ENCODE measurements around the gene SZT2. TPM values are rescaled to one million over a fixed set of nuclear protein-coding genes. Genes with fewer than 3 reads are reported as not detected.

The SZT2 gene
- total RNA-seq, 1 experiment from 2014 or later: 29.0 TPM

DNA sequence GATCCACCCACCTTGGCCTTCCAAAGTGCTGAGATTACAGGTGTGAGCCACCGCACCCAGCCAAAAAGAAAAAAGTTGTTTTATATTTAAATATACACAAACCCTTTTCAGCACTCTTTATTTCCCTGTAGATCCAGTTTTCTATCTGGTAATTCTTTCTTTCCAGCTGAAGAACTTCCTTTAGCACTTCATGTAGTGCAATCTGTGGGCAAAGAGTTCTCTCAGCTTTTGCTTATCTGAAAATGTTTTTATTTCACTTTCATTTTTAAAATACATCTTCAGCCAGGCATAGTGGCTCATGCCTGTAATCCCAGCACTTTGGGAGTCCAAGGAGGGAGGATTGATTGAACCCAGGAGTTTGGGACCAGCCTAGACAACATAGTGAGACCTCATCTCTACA is 92.5 kb downstream of the SZT2 start:
- BruUV-seq (replicated peaks): no TSS peak
- H3K4me3 Mint-ChIP-seq (ENCODE audit: unreplicated experiment): no peak overlapping the region

DNA sequence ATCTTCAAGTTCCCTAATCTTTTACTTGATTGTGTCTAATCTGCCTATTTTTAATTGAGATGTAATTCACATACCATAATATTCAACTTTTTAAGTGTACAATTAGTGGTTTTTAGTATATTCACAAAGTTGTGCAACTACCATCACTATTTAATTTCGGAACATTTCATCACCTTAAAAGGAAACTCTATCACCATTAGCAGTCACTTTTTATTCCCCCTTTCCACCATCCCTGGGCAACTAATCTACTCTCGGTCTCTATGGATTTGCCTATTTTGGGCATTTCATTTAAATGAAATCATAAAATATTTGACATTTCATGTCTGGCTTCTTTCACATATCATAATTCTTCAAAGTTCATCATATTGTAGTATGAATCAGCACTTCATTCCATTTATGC is 94.7 kb downstream of the SZT2 start:
- intact Hi-C loops (cut with micrococcal nuclease; ENCODE audit: unreplicated experiment): no loop called here
- TF ChIP-seq, protein P1, sequence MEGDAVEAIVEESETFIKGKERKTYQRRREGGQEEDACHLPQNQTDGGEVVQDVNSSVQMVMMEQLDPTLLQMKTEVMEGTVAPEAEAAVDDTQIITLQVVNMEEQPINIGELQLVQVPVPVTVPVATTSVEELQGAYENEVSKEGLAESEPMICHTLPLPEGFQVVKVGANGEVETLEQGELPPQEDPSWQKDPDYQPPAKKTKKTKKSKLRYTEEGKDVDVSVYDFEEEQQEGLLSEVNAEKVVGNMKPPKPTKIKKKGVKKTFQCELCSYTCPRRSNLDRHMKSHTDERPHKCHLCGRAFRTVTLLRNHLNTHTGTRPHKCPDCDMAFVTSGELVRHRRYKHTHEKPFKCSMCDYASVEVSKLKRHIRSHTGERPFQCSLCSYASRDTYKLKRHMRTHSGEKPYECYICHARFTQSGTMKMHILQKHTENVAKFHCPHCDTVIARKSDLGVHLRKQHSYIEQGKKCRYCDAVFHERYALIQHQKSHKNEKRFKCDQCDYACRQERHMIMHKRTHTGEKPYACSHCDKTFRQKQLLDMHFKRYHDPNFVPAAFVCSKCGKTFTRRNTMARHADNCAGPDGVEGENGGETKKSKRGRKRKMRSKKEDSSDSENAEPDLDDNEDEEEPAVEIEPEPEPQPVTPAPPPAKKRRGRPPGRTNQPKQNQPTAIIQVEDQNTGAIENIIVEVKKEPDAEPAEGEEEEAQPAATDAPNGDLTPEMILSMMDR (IDR thresholded peaks at IDR 0.05; ENCODE audit: insufficient read depth in 1 of 2, low read depth in 1 of 2, low read length in 1 of 2, severe bottlenecking in 1 of 2, unreplicated experiment in 1 of 2): no peak
- Mint-ChIP-seq H3K36me3 (ENCODE audit: insufficient read depth, unreplicated experiment) (peaks cover 3% of the 10 kb centered on the region), H3K27me3 (ENCODE audit: insufficient read depth, unreplicated experiment) (no peaks in the 10 kb centered on the region), H3K27ac (ENCODE audit: unreplicated experiment) (no peak overlapping the region), H3K4me3 (ENCODE audit: unreplicated experiment) (no peak overlapping the region), H3K4me1 (ENCODE audit: low read depth, unreplicated experiment) (no peaks in the 10 kb centered on the region), H3K9me3 (ENCODE audit: unreplicated experiment) (peaks cover 22% of the 10 kb centered on the region)
- no peak overlapping the region for H3K4me3 ChIP-seq (ENCODE audit: low read depth, low read length)
- ChIA-PET POLR2A (no interaction called here), CTCF (no interaction called here)
- DNase-seq: no peak
- BruUV-seq (replicated peaks): no TSS peak
- H3K36me3 ChIP-seq (ENCODE audit: control insufficient read depth, insufficient read depth, low read length): no peaks in the 10 kb centered on the region
- H3K27me3 ChIP-seq (replicated peaks; ENCODE audit: control insufficient read depth, insufficient read depth, low read length): no peaks in the 10 kb centered on the region
- peaks cover 5% of the 10 kb centered on the region for H3K9me3 ChIP-seq
- H3K4me1 ChIP-seq: no peaks in the 10 kb centered on the region

More for the DNA sequence above, 92.5 kb downstream of the SZT2 start:
- intact Hi-C loops (cut with micrococcal nuclease; ENCODE audit: unreplicated experiment): no loop called here
- TF ChIP-seq, protein P1 (IDR thresholded peaks at IDR 0.05; ENCODE audit: insufficient read depth in 1 of 2, low read depth in 1 of 2, low read length in 1 of 2, severe bottlenecking in 1 of 2, unreplicated experiment in 1 of 2): no peak
- H3K27ac Mint-ChIP-seq (ENCODE audit: unreplicated experiment): no peak overlapping the region
- no peak for DNase-seq
- Histone ChIP-seq H3K9me3 (no peaks in the 10 kb centered on the region), H3K36me3 (ENCODE audit: control insufficient read depth, insufficient read depth, low read length) (no peaks in the 10 kb centered on the region), H3K4me1 (peaks cover 2% of the 10 kb centered on the region; the same call in 1 of the 2 replicates), H3K27me3 (replicated peaks; ENCODE audit: control insufficient read depth, insufficient read depth, low read length) (no peaks in the 10 kb centered on the region), H3K4me3 (ENCODE audit: low read depth, low read length) (no peak overlapping the region)
- H3K36me3 Mint-ChIP-seq (ENCODE audit: insufficient read depth, unreplicated experiment): peaks cover 9% of the 10 kb centered on the region
- no peaks in the 10 kb centered on the region for H3K4me1 Mint-ChIP-seq (ENCODE audit: low read depth, unreplicated experiment)
- H3K9me3 Mint-ChIP-seq (ENCODE audit: unreplicated experiment): peaks cover 20% of the 10 kb centered on the region
- POLR2A ChIA-PET: no interaction called here
- H3K27me3 Mint-ChIP-seq (ENCODE audit: insufficient read depth, unreplicated experiment): no peaks in the 10 kb centered on the region
- CTCF ChIA-PET: no interaction called here

DNA sequence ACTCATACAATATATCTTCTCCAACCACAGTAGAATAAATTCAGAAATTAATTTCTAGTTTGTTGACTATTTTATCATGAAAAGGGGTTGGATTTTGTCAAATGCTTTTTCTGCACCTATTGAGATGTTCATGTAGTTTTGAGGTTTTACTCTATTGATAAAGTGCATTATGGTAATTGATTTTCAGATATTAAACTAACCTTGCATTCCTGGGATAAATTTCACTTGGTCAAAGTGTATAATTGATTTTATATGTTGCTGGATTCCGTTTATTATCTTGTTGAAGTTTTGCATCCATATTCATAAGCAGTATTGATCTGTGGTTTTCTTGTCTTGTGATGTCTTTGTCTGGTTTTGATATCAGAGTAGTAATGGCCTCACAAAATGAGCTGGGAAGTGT is 98.5 kb downstream of the SZT2 start:
- Mint-ChIP-seq H3K4me1 (ENCODE audit: low read depth, unreplicated experiment) (no peaks in the 10 kb centered on the region), H3K36me3 (ENCODE audit: insufficient read depth, unreplicated experiment) (no peaks in the 10 kb centered on the region), H3K4me3 (ENCODE audit: unreplicated experiment) (no peak overlapping the region), H3K9me3 (ENCODE audit: unreplicated experiment) (peaks cover 38% of the 10 kb centered on the region), H3K27ac (ENCODE audit: unreplicated experiment) (no peak overlapping the region), H3K27me3 (ENCODE audit: insufficient read depth, unreplicated experiment) (no peaks in the 10 kb centered on the region)
- TF ChIP-seq, protein P1 (IDR thresholded peaks at IDR 0.05; ENCODE audit: insufficient read depth in 1 of 2, low read depth in 1 of 2, low read length in 1 of 2, severe bottlenecking in 1 of 2, unreplicated experiment in 1 of 2): no peak
- no peaks in the 10 kb centered on the region for H3K36me3 ChIP-seq (ENCODE audit: control insufficient read depth, insufficient read depth, low read length)
- no peaks in the 10 kb centered on the region for H3K4me1 ChIP-seq
- intact Hi-C loops (cut with micrococcal nuclease; ENCODE audit: unreplicated experiment): no loop called here
- ChIA-PET CTCF (no interaction called here), POLR2A (no interaction called here)
- DNase-seq: no peak
- peaks cover 5% of the 10 kb centered on the region for H3K9me3 ChIP-seq
- no peaks in the 10 kb centered on the region for H3K27me3 ChIP-seq (replicated peaks; ENCODE audit: control insufficient read depth, insufficient read depth, low read length)
- no TSS peak for BruUV-seq (replicated peaks)
- H3K4me3 ChIP-seq (ENCODE audit: low read depth, low read length): no peak overlapping the region

Measured in Caco-2 (cell line).